Urinary bladder (tissue), 4 donors: ENCODE results near the gene PEX14. TPM values are rescaled to one million over a fixed set of nuclear protein-coding genes. Genes with fewer than 3 reads are reported as not detected.

ENCODE experiments used
- DNase-seq: peaks from one replicate; pipeline ENCODE4 v3.0.0-alpha.2; 2015; ENCODE audit errors: extremely low spot score
- H3K27ac ChIP-seq: one replicate; pipeline ENCODE4 v1.5.1; 2013; ENCODE audit warnings: low read depth, mild to moderate bottlenecking, moderate library complexity
- H3K36me3 ChIP-seq: one replicate; pipeline ENCODE4 v1.6.1; 2013; ENCODE audit warnings: mild to moderate bottlenecking, moderate library complexity; ENCODE audit not compliant: insufficient read depth
- H3K4me1 ChIP-seq: one replicate; pipeline ENCODE4 v1.6.1; 2013; ENCODE audit warnings: mild to moderate bottlenecking, moderate library complexity; ENCODE audit not compliant: insufficient read depth
- H3K4me3 ChIP-seq: one replicate; pipeline ENCODE4 v1.5.1; 2013; ENCODE audit warnings: low read depth, low read length
- WGBS: extraction: QIAGEN DNeasy Blood & Tissue Kit; methylation state at CpG from one replicate; pipeline ENCODE4 v1.1.7; 2013; 5-methylcytosine and 5-hydroxymethylcytosine counted together
- polyA plus RNA-seq: library from polyadenylated mRNA; stranded (reverse); fragments of 200-250 nt; gene quantifications from one replicate; pipeline ENCODE4 v1.2.3, GENCODE V29; 2013
- total RNA-seq: library from RNA; depleted of rRNA; stranded (reverse); fragments of >200 nt; gene quantifications from one replicate; pipeline ENCODE4 v1.2.3, GENCODE V29; 2014
- donor health status: healthy with polysubstance abuse.
- donor health status: healthy.

Gene PEX14
- total and polyA plus RNA-seq, 2 donors, result 10.9 to 76.1 TPM

DNA sequence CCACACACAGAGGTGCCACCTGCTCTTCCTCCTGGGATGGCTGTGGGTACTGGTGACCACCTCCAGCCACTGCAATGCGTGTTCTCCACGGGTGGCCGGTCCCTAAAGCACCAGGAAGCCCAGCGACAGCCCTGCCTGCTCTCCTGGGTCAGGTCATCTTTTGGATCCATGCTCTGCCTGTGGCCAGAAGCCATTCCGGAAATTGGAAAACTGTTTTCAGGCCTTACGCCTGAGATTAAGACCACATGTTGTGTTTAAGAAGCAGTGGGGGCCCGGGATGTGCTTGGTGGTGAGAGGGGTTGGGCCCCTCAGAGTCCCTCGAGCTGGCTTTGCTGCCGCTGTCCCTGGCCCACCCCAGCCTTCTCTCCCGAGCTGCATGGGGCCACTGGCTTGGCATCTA lies 150.8 kb downstream of the PEX14 start:
- no peak overlapping the region for H3K27ac ChIP-seq
- H3K36me3 ChIP-seq, result no peaks in the 10 kb centered on the region
- WGBS, result 45% methylated on average over 10 of the region's 10 CpGs
- DNase-seq, result no peak
- no peak overlapping the region for H3K4me3 ChIP-seq
- no peaks in the 10 kb centered on the region for H3K4me1 ChIP-seq

DNA sequence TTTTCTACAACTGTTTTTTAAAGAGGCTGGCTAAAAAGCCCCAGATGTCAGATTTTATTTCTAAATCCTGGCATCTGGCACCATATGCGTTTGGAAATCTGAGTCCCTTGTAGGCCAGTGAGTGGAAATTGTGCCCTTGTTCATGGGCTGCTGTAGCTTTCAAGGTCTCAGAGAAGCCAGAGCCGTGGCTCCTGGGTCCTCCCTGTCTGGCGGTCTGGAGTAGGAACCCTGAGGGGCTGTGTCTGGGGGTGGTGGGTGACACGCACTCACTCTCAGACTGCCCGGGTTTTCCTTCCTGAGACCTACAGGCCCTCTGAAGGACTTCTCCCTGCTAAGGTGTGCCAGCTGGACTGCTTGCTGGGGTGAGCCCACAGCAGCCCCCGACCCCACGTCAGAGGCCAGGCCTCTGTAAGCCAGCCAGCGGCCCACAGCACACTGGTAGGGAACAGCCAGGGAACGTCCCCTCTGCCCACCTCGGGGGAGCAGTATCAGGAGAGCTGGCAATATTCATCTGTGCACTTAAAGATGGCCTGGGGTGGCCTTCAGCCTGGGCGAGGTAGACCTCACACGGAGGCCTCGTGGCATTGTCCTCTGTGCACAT lies 151.5 kb downstream of the PEX14 start:
- H3K27ac ChIP-seq, result no peak overlapping the region
- DNase-seq, result no peak
- WGBS, result 78% methylated on average over 13 of the region's 13 CpGs

DNA sequence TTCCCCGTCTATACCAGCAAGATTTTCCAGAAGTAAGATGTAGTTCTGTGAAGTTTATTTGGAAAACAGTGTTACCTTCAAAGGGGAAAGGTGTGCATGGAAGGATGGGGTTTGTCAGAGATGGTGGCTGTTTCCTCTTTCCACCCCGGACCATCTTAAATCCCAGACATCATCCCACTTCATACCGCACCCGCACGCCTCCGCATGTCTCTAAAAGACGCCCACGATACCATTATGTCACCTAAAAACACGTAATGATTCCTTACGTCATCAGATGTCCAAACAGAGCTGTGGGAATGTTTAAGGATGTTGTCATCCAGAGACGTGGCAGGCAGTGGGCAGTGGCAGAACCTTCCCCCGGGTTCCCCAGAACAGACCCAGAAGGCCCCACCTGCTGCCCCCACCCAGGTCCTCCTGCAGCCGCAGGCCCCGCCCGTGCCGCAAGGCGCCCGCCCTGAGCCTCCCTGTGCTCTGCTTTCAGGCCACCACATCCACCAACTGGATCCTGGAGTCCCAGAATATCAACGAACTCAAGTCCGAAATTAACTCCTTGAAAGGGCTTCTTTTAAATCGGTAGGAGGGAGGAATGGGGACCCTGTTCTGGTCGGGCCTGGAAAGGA lies 152.2 kb downstream of the PEX14 start:
- WGBS, result 91% methylated on average over 22 of the region's 22 CpGs
- H3K4me1 ChIP-seq, result no peaks in the 10 kb centered on the region
- H3K4me3 ChIP-seq, result no peak overlapping the region
- H3K27ac ChIP-seq, result no peak overlapping the region
- H3K36me3 ChIP-seq, result no peaks in the 10 kb centered on the region
- DNase-seq, result no peak

More for the DNA sequence above, 151.5 kb downstream of the PEX14 start:
- Histone ChIP-seq H3K4me3 (no peak overlapping the region), H3K36me3 (no peaks in the 10 kb centered on the region), H3K4me1 (no peaks in the 10 kb centered on the region)

DNA sequence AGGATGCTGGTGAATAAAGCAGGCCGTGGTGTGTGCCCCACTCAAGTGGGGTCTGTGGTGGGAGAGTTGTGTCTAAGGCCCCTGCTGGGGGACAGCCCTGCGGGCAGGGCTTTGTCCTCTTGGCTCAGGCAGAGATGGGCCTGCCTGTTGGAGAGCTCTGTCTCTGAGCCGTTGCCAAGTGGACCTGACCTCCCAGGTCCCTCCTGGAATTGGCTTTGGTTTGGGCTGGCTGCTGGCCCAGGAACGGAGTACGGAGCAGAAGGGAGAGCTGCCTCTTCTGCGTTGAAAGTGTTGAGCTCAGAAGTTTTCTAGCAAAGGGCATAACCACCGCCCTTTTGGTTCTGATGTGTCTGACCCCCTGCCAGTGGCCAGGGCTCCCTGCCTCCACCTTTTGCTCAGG lies 153.9 kb downstream of the PEX14 start:
- 38% methylated on average over 7 of the region's 7 CpGs for WGBS
- no peaks in the 10 kb centered on the region for H3K36me3 ChIP-seq

DNA sequence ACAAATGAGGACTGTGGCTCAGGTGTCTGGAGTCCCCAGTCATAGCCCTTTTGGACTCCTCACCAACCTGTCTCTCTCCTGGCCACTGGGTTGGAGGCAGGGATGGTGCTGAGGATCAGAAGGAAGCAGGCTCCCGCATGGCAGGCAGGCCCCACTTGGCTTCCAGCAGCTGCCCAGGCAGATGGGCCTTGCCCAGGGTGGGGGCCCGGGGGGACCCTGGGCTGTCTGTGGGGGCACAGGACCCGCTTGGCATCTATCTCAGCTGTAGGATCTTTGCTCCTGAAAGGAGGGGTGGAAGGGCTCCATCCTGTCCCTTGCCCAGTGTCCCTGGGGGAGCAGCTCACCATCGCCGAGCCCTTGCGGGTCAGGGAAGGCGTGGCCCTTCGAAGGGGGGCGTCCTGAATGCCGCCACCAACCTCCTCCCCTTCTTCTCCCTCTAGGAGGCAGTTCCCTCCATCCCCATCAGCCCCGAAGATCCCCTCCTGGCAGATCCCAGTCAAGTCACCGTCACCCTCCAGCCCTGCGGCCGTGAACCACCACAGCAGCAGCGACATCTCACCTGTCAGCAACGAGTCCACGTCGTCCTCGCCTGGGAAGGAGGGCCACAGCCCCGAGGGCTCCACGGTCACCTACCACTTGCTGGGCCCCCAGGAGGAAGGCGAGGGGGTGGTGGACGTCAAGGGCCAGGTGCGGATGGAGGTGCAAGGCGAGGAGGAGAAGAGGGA lies 154.5 kb downstream of the PEX14 start:
- Histone ChIP-seq H3K4me3 (no peak overlapping the region), H3K4me1 (no peaks in the 10 kb centered on the region), H3K27ac (no peak overlapping the region), H3K36me3 (no peaks in the 10 kb centered on the region)
- 89% methylated on average over 25 of the region's 25 CpGs for WGBS
- DNase-seq, result no peak

More for the DNA sequence above, 153.9 kb downstream of the PEX14 start:
- Histone ChIP-seq H3K4me3 (no peak overlapping the region), H3K27ac (no peak overlapping the region), H3K4me1 (no peaks in the 10 kb centered on the region)
- DNase-seq, result no peak

DNA sequence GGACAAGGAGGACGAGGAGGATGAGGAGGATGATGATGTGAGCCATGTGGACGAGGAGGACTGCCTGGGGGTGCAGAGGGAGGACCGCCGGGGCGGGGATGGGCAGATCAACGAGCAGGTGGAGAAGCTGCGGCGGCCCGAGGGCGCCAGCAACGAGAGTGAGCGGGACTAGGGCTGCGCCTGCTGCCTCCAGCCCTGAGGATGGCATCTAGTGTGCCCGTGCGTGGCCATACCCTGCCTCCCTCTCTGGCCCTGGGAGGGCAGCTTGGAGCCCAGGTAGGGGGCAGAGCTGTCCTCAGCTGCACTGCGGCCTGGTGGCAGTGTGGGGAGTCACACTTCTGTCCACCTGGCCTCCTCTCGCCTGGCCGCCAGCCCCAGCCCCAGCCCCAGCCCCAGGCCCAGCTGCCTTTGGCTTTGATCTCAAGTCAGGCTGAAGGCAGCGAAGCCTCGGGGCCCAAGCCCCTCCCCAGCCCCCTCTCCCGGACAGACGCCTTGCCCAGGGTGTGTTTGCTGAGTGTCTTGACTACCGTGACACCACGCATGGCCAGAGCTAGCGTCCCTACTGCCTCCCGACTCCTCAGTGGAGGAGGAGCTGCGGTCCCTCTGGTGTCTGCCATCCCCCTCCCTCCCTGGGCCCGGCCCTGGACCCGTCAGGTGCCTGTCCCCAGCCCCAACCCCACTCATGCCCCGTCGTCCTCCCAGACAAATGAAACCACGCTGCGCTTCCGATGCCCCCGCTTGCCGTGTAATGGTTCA lies 155.2 kb downstream of the PEX14 start:
- Histone ChIP-seq H3K27ac (no peak overlapping the region), H3K4me1 (no peaks in the 10 kb centered on the region), H3K36me3 (no peaks in the 10 kb centered on the region), H3K4me3 (no peak overlapping the region)
- no peak for DNase-seq
- 91% methylated on average over 36 of the region's 36 CpGs for WGBS

DNA sequence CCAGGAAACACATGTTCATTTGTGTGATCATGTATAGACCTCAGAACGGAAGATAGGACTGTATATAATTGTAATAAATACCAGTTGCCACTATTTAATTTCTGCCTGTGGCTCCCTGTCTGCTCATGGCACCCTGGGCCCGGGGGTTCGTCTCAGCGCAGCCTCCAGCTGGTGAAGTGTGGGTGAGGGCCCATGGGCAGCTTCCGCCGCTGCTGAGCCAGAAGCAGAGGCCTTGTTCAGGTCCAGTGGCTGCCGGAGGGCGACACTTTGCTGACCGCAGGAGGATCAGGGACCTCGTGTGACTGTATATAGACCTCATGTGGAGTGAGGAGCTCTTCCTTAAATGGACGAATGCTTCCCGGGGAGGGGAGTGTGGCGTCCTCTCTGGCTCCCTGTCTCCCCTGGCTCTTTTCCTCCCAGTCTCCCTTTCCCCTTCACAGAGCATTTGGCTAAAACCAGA lies 155.9 kb downstream of the PEX14 start:
- no peak overlapping the region for H3K4me3 ChIP-seq
- no peaks in the 10 kb centered on the region for H3K4me1 ChIP-seq
- no peak for DNase-seq
- WGBS, result 73% methylated on average over 13 of the region's 13 CpGs
- no peak overlapping the region for H3K27ac ChIP-seq
- no peaks in the 10 kb centered on the region for H3K36me3 ChIP-seq

DNA sequence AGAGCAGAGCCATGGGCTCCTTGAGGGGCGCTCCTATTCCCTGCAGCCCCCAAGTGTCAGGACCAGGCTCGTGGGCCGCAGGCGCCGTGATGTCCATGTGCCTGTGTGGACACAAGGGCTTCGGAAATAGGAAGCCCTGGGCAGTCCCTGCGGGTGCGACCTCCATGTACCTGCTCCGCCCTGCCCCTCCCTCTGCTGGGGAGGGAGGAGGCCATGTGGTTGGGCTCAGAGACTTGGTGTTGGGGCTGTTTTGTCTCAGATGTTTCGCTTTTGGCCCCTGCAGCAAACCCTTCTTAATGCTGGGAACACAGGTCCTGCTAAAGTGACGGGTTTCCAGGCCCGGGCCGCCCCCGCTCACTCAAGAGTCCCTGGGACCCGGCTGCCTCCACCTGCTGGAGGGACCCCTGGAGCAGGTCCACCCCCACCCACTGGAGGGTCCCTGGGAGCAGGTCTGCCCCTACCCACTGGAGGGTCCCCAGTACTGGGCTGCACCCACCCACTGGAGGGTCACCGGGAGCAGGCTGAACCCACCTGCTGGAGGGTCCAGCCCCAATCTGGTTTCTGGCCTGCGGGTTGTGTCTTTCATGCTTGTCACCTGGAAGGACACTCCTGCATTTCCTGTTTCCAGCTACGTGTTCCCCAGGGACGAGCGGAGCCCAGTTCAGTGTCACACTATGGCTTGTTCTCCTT lies 156.5 kb downstream of the PEX14 start:
- no peak overlapping the region for H3K4me3 ChIP-seq
- no peaks in the 10 kb centered on the region for H3K4me1 ChIP-seq
- WGBS, result 87% methylated on average over 20 of the region's 20 CpGs
- no peaks in the 10 kb centered on the region for H3K36me3 ChIP-seq
- H3K27ac ChIP-seq, result no peak overlapping the region
- no peak for DNase-seq

DNA sequence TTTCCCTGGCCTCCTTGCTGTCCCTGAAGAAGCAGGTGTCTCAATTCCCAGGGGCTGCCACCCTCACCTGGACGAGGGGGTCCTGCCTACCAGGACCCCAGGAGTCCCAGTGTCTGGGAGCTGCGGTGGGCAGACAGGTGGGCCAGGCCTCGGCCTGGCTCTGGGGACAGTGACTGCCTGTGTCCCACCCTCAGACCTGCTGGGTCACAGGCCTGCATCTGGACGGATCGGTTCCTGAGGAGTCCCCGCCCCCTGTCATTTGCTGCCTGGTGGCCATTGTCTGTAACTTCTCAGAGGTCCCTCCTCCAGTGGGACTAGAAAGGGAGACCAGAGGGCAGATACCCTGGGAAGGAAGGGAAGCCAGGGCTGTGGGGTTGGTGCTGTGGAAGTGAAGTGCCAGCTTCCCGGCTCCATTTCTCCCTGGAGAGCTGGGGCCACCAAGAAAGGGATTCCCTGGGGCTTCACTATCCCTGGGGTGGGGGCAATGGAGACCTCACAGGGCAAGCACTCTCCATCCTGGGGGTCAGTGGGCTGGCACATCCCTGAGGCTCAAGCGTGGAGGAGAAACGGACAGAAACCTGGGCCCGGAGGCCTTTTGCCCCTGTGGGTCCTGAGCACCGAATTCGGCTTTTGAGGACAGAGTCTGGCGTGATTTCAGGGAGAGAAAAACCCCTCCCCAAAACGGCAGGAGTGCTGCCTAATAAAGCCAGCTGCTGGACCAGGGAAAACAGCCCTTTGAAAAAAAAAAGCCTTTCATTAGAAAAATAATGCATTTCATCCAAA lies 157.3 kb downstream of the PEX14 start:
- H3K4me3 ChIP-seq, result no peak overlapping the region
- no peak for DNase-seq
- H3K36me3 ChIP-seq, result no peaks in the 10 kb centered on the region
- 57% methylated on average over 14 of the region's 14 CpGs for WGBS
- no peaks in the 10 kb centered on the region for H3K4me1 ChIP-seq
- H3K27ac ChIP-seq, result no peak overlapping the region

DNA sequence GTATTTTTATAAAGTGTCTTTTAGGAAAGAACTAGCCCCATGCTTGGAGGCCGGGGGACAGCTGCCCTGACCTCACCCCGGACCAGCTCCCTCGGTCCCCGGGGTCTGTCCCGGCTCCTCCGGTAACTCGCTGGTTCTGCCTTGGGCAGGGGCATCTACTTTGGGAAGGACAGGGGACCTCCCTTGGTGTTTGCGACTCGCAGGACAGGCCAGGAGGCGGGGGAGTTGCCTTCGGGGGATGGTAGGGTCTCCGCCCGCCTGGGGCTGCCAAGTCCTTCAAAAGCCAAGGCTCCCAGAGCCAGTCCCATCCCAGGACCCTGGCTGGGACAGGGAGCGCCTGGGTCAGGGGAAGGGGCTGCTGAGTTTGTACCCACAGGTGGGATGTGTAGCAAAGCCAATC lies 157.9 kb downstream of the PEX14 start:
- no peaks in the 10 kb centered on the region for H3K36me3 ChIP-seq
- WGBS, result 62% methylated on average over 14 of the region's 14 CpGs
- DNase-seq, result no peak
- no peak overlapping the region for H3K4me3 ChIP-seq
- H3K27ac ChIP-seq, result peak overlapping the region; percentile 51
- no peaks in the 10 kb centered on the region for H3K4me1 ChIP-seq

DNA sequence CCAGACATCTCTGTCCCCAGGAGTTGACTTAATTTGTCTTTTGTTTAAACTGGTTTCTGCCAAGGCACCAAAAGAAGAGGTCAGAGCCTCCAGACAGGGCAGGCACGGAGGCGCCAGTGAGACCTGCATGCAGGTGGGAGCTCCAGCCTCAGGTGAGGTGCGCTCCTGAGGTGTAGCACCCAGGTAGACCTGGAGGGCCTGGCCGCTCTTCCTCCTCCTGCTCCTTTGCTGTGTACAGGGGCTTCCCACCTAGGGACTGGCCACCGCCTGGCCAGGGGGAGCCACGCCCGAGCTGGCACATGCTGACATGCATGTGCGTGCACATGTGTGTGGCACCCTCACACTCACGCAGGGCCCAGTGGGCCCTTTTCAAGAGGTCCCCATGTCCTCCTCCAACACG lies 158.7 kb downstream of the PEX14 start:
- Histone ChIP-seq H3K27ac (no peak overlapping the region), H3K36me3 (no peaks in the 10 kb centered on the region), H3K4me1 (no peaks in the 10 kb centered on the region), H3K4me3 (no peak overlapping the region)
- no peak for DNase-seq
- WGBS, result 97% methylated on average over 10 of the region's 10 CpGs

DNA sequence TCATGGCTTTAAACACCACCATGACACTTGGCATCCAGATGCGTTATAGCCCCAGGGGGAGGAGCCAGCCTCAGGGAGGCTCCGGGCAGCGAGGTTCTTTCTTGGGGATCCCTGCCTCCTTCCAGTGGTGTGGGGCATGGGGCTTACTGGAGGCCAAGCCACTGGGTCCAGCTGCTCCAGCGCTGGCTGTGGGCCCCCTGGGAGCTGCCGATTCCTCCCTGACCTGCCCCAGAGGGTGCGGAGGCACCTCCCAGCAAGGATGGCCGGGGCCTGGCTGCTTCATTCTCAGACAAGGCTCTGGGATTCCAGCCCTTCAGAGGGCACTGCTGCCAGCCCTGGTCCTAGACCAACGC lies 159.3 kb downstream of the PEX14 start:
- H3K4me3 ChIP-seq, result no peak overlapping the region
- no peaks in the 10 kb centered on the region for H3K4me1 ChIP-seq
- 92% methylated on average over 8 of the region's 8 CpGs for WGBS
- peak overlapping the region; percentile 87 for H3K27ac ChIP-seq
- H3K36me3 ChIP-seq, result no peaks in the 10 kb centered on the region
- DNase-seq, result no peak
